ENCODE data around the gene NRAS. TPM values are rescaled to one million over a fixed set of nuclear protein-coding genes. Genes with fewer than 3 reads are reported as not detected.

Gene NRAS
- polyA plus RNA-seq, 2 donors, result 12.7 to 12.8 TPM

GRCh38 chr1:114692947-114693346, 23.6 kb downstream of the NRAS start:
- Histone ChIP-seq H3K27me3 (ENCODE audit: control insufficient read depth in 1 of 2, insufficient read depth in 2 of 2, low read length in 2 of 2) (no peaks in the 10 kb centered on the region), H3K27ac (ENCODE audit: low read depth in 2 of 2, low read length in 1 of 2) (no peak overlapping the region), H3K9me3 (ENCODE audit: control insufficient read depth in 2 of 2, insufficient read depth in 1 of 2, low read depth in 1 of 2, low read length in 1 of 2) (no peaks in the 10 kb centered on the region), H3K4me3 (ENCODE audit: low read depth in 1 of 2, low read length in 2 of 2) (no peak overlapping the region), H3K4me1 (ENCODE audit: control insufficient read depth in 2 of 2, insufficient read depth in 2 of 2, low read length in 1 of 2) (no peaks in the 10 kb centered on the region), H3K36me3 (ENCODE audit: control insufficient read depth in 2 of 2, insufficient read depth in 2 of 2, low read length in 1 of 2) (no peaks in the 10 kb centered on the region)
- 91 to 97% methylated on average over 3 of the region's 3 CpGs for WGBS, 2 donors

DNA sequence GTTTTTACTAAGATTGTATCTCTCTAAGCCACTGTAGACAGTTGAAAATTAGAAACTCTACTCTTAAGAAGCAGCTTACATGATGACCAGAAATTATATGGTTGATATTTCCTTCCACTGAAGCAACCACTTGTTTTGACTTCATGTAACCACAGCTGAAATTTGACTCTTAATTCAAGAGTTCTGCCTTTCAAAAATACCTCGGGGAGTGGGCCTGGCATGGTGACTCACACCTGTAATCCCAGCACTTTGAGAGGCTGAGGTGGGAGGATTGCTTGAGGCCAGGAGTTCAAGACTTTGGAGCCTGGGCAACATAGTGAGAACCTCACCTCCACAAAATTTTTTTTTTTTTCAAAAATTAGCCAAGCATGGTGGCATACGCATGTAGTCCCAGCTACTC, 25.5 kb downstream of the NRAS start:
- Histone ChIP-seq H3K4me1 (ENCODE audit: control insufficient read depth in 2 of 2, insufficient read depth in 2 of 2, low read length in 1 of 2) (no peaks in the 10 kb centered on the region), H3K27ac (ENCODE audit: low read depth in 2 of 2, low read length in 1 of 2) (no peak overlapping the region), H3K36me3 (ENCODE audit: control insufficient read depth in 2 of 2, insufficient read depth in 2 of 2, low read length in 1 of 2) (no peaks in the 10 kb centered on the region), H3K9me3 (ENCODE audit: control insufficient read depth in 2 of 2, insufficient read depth in 1 of 2, low read depth in 1 of 2, low read length in 1 of 2) (no peaks in the 10 kb centered on the region), H3K27me3 (ENCODE audit: control insufficient read depth in 1 of 2, insufficient read depth in 2 of 2, low read length in 2 of 2) (no peaks in the 10 kb centered on the region), H3K4me3 (ENCODE audit: low read depth in 1 of 2, low read length in 2 of 2) (no peak overlapping the region)
- 72 to 76% methylated on average over 2 of the region's 2 CpGs for WGBS, 2 donors

- H3K4me1 ChIP-seq (ENCODE audit: control insufficient read depth in 2 of 2, insufficient read depth in 2 of 2, low read length in 1 of 2), result no peaks in the 10 kb centered on the region
- no peaks in the 10 kb centered on the region for H3K27me3 ChIP-seq (ENCODE audit: control insufficient read depth in 1 of 2, insufficient read depth in 2 of 2, low read length in 2 of 2)
- WGBS, 2 donors, result 60 to 75% methylated on average over 1 of the region's 1 CpG
- no peak overlapping the region for H3K27ac ChIP-seq (ENCODE audit: low read depth in 2 of 2, low read length in 1 of 2)
- H3K4me3 ChIP-seq (ENCODE audit: low read depth in 1 of 2, low read length in 2 of 2), result no peak overlapping the region
- no peaks in the 10 kb centered on the region for H3K9me3 ChIP-seq (ENCODE audit: control insufficient read depth in 2 of 2, insufficient read depth in 1 of 2, low read depth in 1 of 2, low read length in 1 of 2)
- no peaks in the 10 kb centered on the region for H3K36me3 ChIP-seq (ENCODE audit: control insufficient read depth in 2 of 2, insufficient read depth in 2 of 2, low read length in 1 of 2)
These were observed 26.4 kb downstream of the NRAS start for GRCh38 chr1:114690148-114690547.

DNA sequence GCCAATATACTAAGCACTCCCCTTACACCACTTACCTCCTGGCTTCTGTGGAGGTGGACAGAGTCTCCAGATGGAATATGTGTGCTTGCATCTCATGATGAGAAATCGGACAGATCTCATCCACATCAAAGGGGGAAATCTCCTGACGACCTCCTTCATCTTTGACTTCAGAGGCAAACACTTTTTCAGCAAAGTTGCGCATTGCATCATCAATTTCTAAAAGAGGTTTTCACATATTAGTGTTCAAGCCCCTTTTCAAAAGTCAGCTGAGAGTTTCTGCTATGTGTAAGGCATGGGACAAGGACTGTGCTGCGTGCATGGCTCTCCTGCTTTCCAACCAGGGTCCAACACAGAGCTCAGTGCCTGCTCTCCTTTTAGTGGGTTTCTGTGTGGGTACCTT, 28.0 kb downstream of the NRAS start:
- H3K27ac ChIP-seq (ENCODE audit: low read depth in 2 of 2, low read length in 1 of 2), result no peak overlapping the region
- H3K4me1 ChIP-seq (ENCODE audit: control insufficient read depth in 2 of 2, insufficient read depth in 2 of 2, low read length in 1 of 2), result no peaks in the 10 kb centered on the region
- H3K4me3 ChIP-seq (ENCODE audit: low read depth in 1 of 2, low read length in 2 of 2), result no peak overlapping the region
- no peaks in the 10 kb centered on the region for H3K27me3 ChIP-seq (ENCODE audit: control insufficient read depth in 1 of 2, insufficient read depth in 2 of 2, low read length in 2 of 2)
- no peaks in the 10 kb centered on the region for H3K9me3 ChIP-seq (ENCODE audit: control insufficient read depth in 2 of 2, insufficient read depth in 1 of 2, low read depth in 1 of 2, low read length in 1 of 2)
- no peaks in the 10 kb centered on the region for H3K36me3 ChIP-seq (ENCODE audit: control insufficient read depth in 2 of 2, insufficient read depth in 2 of 2, low read length in 1 of 2)
- 80 to 81% methylated on average over 4 of the region's 4 CpGs for WGBS, 2 donors

DNA sequence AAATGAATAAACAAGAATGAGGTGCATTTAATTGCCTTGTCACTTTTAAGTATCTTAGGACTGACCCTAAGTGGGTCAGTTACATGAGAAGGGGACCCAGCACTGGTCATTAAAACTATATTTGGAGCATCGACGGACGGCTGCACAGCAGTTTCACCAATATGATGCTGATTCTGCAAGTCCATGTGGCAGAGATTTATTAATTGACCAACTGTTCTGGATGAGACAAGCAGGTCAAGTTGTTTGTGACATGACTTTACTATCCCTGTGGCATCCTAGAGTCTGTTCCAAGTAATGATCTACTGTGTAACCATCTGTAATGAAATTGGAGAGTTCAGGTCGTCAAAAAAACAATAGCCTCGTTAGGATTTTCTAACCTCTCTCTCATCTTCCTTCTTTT, 30.7 kb downstream of the NRAS start:
- Histone ChIP-seq H3K4me1 (ENCODE audit: control insufficient read depth in 2 of 2, insufficient read depth in 2 of 2, low read length in 1 of 2) (no peaks in the 10 kb centered on the region), H3K27ac (ENCODE audit: low read depth in 2 of 2, low read length in 1 of 2) (no peak overlapping the region), H3K36me3 (ENCODE audit: control insufficient read depth in 2 of 2, insufficient read depth in 2 of 2, low read length in 1 of 2) (no peaks in the 10 kb centered on the region), H3K27me3 (ENCODE audit: control insufficient read depth in 1 of 2, insufficient read depth in 2 of 2, low read length in 2 of 2) (no peaks in the 10 kb centered on the region), H3K4me3 (ENCODE audit: low read depth in 1 of 2, low read length in 2 of 2) (no peak overlapping the region), H3K9me3 (ENCODE audit: control insufficient read depth in 2 of 2, insufficient read depth in 1 of 2, low read depth in 1 of 2, low read length in 1 of 2) (no peaks in the 10 kb centered on the region)
- 82 to 87% methylated on average over 5 of the region's 5 CpGs for WGBS, 2 donors

DNA sequence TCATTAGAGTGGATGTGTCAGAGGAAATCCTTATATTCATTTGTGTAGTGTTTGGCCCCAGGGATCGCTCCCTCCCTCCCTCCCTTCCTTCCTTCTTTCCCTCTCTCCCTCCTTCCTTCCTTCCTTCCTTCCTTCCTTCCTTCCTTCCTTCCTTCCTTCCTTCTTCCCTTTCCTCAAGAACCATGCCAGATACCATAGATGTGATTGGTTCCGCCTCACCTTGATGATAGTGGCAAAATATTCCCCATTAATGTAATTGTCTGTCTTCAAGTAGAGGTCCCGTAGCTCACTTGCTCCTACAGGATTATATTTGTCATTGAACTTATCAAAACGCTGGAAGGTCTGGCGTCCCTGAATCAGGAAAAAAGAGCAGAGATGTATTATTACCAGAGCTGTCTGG, 38.9 kb downstream of the NRAS start:
- H3K9me3 ChIP-seq (ENCODE audit: control insufficient read depth in 2 of 2, insufficient read depth in 1 of 2, low read depth in 1 of 2, low read length in 1 of 2), result no peaks in the 10 kb centered on the region
- WGBS, 2 donors, result 75 to 85% methylated on average over 5 of the region's 5 CpGs
- H3K4me1 ChIP-seq (ENCODE audit: control insufficient read depth in 2 of 2, insufficient read depth in 2 of 2, low read length in 1 of 2), result no peaks in the 10 kb centered on the region
- no peaks in the 10 kb centered on the region for H3K36me3 ChIP-seq (ENCODE audit: control insufficient read depth in 2 of 2, insufficient read depth in 2 of 2, low read length in 1 of 2)
- H3K27ac ChIP-seq (ENCODE audit: low read depth in 2 of 2, low read length in 1 of 2), result no peak overlapping the region
- H3K4me3 ChIP-seq (ENCODE audit: low read depth in 1 of 2, low read length in 2 of 2), result no peak overlapping the region
- no peaks in the 10 kb centered on the region for H3K27me3 ChIP-seq (ENCODE audit: control insufficient read depth in 1 of 2, insufficient read depth in 2 of 2, low read length in 2 of 2)

GRCh38 chr1:114676115-114676514, 40.5 kb downstream of the NRAS start:
- H3K4me3 ChIP-seq (ENCODE audit: low read depth in 1 of 2, low read length in 2 of 2), result no peak overlapping the region
- H3K9me3 ChIP-seq (ENCODE audit: control insufficient read depth in 2 of 2, insufficient read depth in 1 of 2, low read depth in 1 of 2, low read length in 1 of 2), result no peaks in the 10 kb centered on the region
- H3K36me3 ChIP-seq (ENCODE audit: control insufficient read depth in 2 of 2, insufficient read depth in 2 of 2, low read length in 1 of 2), result no peaks in the 10 kb centered on the region
- no peaks in the 10 kb centered on the region for H3K4me1 ChIP-seq (ENCODE audit: control insufficient read depth in 2 of 2, insufficient read depth in 2 of 2, low read length in 1 of 2)
- no peak overlapping the region for H3K27ac ChIP-seq (ENCODE audit: low read depth in 2 of 2, low read length in 1 of 2)
- 93 to 94% methylated on average over 1 of the region's 1 CpG for WGBS, 2 donors
- no peaks in the 10 kb centered on the region for H3K27me3 ChIP-seq (ENCODE audit: control insufficient read depth in 1 of 2, insufficient read depth in 2 of 2, low read length in 2 of 2)

DNA sequence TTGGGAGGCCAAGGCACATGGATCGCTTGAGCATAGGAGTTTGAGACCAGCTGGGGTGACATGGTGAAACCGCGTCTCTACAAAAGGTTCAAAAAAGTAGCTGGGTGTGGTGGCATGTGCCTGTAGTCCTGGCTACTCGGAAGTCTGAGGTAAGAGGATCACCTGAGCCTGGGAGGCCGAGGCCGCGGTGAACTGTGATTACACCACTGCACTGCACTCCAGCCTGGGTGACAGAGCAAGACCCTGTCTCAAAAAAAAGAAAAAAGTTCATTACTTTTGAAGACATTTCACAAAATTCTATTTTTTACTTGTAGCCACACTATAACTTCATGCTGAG, 44.7 kb downstream of the NRAS start:
- no peaks in the 10 kb centered on the region for H3K36me3 ChIP-seq (ENCODE audit: control insufficient read depth in 2 of 2, insufficient read depth in 2 of 2, low read length in 1 of 2)
- no peaks in the 10 kb centered on the region for H3K27me3 ChIP-seq (ENCODE audit: control insufficient read depth in 1 of 2, insufficient read depth in 2 of 2, low read length in 2 of 2)
- H3K9me3 ChIP-seq (ENCODE audit: control insufficient read depth in 2 of 2, insufficient read depth in 1 of 2, low read depth in 1 of 2, low read length in 1 of 2), result no peaks in the 10 kb centered on the region
- peak overlapping the region; percentile 81 to 83 for H3K27ac ChIP-seq (ENCODE audit: low read depth in 2 of 2, low read length in 1 of 2)
- H3K4me1 ChIP-seq (ENCODE audit: control insufficient read depth in 2 of 2, insufficient read depth in 2 of 2, low read length in 1 of 2), result no peaks in the 10 kb centered on the region
- 47 to 69% methylated on average over 7 of the region's 7 CpGs for WGBS, 2 donors
- H3K4me3 ChIP-seq (ENCODE audit: low read depth in 1 of 2, low read length in 2 of 2), result no peak overlapping the region

DNA sequence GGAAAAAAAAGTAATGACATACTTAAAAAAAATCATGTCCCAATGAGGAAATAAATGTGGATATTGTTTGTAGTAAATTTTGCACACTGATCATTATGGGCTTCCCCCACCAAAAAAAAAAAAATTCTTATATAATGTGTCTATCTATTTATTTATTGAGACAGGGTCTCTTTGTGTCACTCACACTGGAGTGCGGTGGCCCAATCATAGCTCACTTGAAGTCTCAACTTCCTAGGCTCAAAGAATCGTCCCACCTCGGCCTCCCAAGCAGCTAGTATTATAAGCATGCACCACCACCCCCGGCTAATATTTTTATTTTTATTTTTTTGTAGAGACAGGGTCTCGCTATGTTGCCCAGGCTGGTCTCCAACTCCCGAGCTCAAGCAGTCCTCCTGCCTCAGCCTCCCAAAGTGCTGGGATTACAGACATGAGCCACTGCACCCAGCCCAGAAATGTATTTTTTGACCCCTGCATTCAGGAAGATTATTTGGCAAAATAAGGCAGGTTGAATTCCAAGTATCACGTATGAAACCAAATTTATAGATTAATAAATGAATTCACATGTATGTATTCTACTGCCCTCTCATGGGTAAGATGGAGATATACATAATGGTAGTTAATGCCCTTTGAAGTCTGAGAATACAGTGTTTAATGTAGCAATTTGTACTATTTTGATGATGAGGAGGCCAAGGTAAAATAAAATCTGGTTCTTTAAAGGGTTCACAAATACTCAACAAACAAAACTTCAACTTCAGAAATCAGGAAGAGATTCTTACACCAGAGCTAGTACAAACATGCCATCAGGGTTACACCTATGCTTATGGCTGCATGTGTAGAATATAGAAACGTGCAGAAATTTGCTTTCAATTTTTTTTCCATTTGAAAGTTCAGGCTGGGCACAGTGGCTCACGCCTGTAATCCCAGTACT, 45.3 kb downstream of the NRAS start:
- H3K4me3 ChIP-seq (ENCODE audit: low read depth in 1 of 2, low read length in 2 of 2), result no peak overlapping the region
- H3K36me3 ChIP-seq (ENCODE audit: control insufficient read depth in 2 of 2, insufficient read depth in 2 of 2, low read length in 1 of 2), result no peaks in the 10 kb centered on the region
- H3K27me3 ChIP-seq (ENCODE audit: control insufficient read depth in 1 of 2, insufficient read depth in 2 of 2, low read length in 2 of 2), result no peaks in the 10 kb centered on the region
- no peaks in the 10 kb centered on the region for H3K9me3 ChIP-seq (ENCODE audit: control insufficient read depth in 2 of 2, insufficient read depth in 1 of 2, low read depth in 1 of 2, low read length in 1 of 2)
- 53 to 59% methylated on average over 9 of the region's 9 CpGs for WGBS, 2 donors
- no peaks in the 10 kb centered on the region for H3K4me1 ChIP-seq (ENCODE audit: control insufficient read depth in 2 of 2, insufficient read depth in 2 of 2, low read length in 1 of 2)
- peak overlapping the region; percentile 83 to 86 for H3K27ac ChIP-seq (ENCODE audit: low read depth in 2 of 2, low read length in 1 of 2)
